ENCODE data around the gene MNAT1. TPM values are rescaled to one million over a fixed set of nuclear protein-coding genes. Genes with fewer than 3 reads are reported as not detected.
"Not testable (repeated sequence)": the region's sequence is repeated elsewhere in the genome, so short reads cannot be mapped to it uniquely, and the experiment has no call there.

Gene MNAT1
- 14.0 and 14.5 TPM in 2 replicates for total RNA-seq (2014; rRNA removed; shearing (Covaris generic))

- DNase-seq (ENCODE audit: low spot score) = peak; percentile 76
Measured at GRCh38 chr14:60734465-60735242, at the start of gene MNAT1. MNAT1 (plus strand) TSS chr14:60734761; CDS start chr14:60734863, 102 bp downstream.

- no peak for DNase-seq (ENCODE audit: low spot score)
Measured at GRCh38 chr14:60686865-60687264, 47.7 kb upstream of the MNAT1 start.

GRCh38 chr14:60691383-60692113 lies 43.0 kb upstream of the MNAT1 start:
- no peak for DNase-seq (ENCODE audit: low spot score)

GRCh38 chr14:60695327-60695726 lies 39.2 kb upstream of the MNAT1 start:
- DNase-seq (ENCODE audit: low spot score) = no peak

- no peak for DNase-seq (ENCODE audit: low spot score)
Measured at GRCh38 chr14:60700598-60700997, 34.0 kb upstream of the MNAT1 start.

- no peak for DNase-seq (ENCODE audit: low spot score)
Measured at GRCh38 chr14:60705100-60705499, 29.5 kb upstream of the MNAT1 start.

GRCh38 chr14:60707858-60708257 lies 26.7 kb upstream of the MNAT1 start:
- no peak for DNase-seq (ENCODE audit: low spot score)

GRCh38 chr14:60710494-60710893 lies 24.1 kb upstream of the MNAT1 start:
- DNase-seq (ENCODE audit: low spot score) = no peak

GRCh38 chr14:60713513-60713912 lies 21.0 kb upstream of the MNAT1 start:
- no peak for DNase-seq (ENCODE audit: low spot score)

GRCh38 chr14:60720391-60720790 lies 14.2 kb upstream of the MNAT1 start:
- DNase-seq (ENCODE audit: low spot score) = no peak

- no peak for DNase-seq (ENCODE audit: low spot score)
Measured at GRCh38 chr14:60720962-60721325, 13.6 kb upstream of the MNAT1 start.

- peak; percentile 37 for DNase-seq (ENCODE audit: low spot score)
Measured at GRCh38 chr14:60721326-60722106, 13.0 kb upstream of the MNAT1 start.

- DNase-seq (ENCODE audit: low spot score) = no peak
Measured at GRCh38 chr14:60722107-60722356, 12.5 kb upstream of the MNAT1 start.

- peak; percentile 44 for DNase-seq (ENCODE audit: low spot score)
Measured at GRCh38 chr14:60722357-60723115, 12.0 kb upstream of the MNAT1 start.

- peak; percentile 55 for DNase-seq (ENCODE audit: low spot score)
Measured at GRCh38 chr14:60723116-60723906, 11.2 kb upstream of the MNAT1 start.

- peak; percentile 61 for DNase-seq (ENCODE audit: low spot score)
Measured at GRCh38 chr14:60723907-60724618, 10.5 kb upstream of the MNAT1 start, which contains the start of gene SIX4. SIX4 (minus strand) TSS chr14:60724351; CDS start chr14:60724074, 277 bp downstream.

GRCh38 chr14:60731291-60731690 lies 3.3 kb upstream of the MNAT1 start:
- not testable (repeated sequence) for DNase-seq (ENCODE audit: low spot score)

GRCh38 chr14:60732840-60733483 lies 1.6 kb upstream of the MNAT1 start:
- no peak for DNase-seq (ENCODE audit: low spot score)

GRCh38 chr14:60735416-60735815 lies 855 bp downstream of the MNAT1 start:
- no peak for DNase-seq (ENCODE audit: low spot score)

GRCh38 chr14:60736494-60736893 lies 1.9 kb downstream of the MNAT1 start:
- no peak for DNase-seq (ENCODE audit: low spot score)

Measured in HT-29 (cell line).